BE2C (cell line): ENCODE measurements around the gene JPT1. TPM values are rescaled to one million over a fixed set of nuclear protein-coding genes. Genes with fewer than 3 reads are reported as not detected.
A peak's percentile ranks its signal among the peaks of the same experiment; 100 is the strongest.

Experiments
- DNase-seq: peaks from one replicate; pipeline ENCODE4 v3.0.0-alpha.2; 2020
- H3K27me3 ChIP-seq: fragments of 250-450 bp; sonication (Bioruptor Pico); 2 replicates; pipeline ENCODE4 v1.5.1; 2020; ENCODE audit warnings: mild to moderate bottlenecking
- H3K36me3 ChIP-seq: fragments of 250-450 bp; sonication (Bioruptor Pico); 2 replicates; pipeline ENCODE4 v1.5.1; 2020; ENCODE audit warnings: mild to moderate bottlenecking
- H3K4me1 ChIP-seq: fragments of 250-450 bp; sonication (Bioruptor Pico); 2 replicates; pipeline ENCODE4 v1.5.1; 2020
- H3K4me3 ChIP-seq: 2 replicates; pipeline ENCODE4 v1.5.1; 2011; ENCODE audit warnings: low read depth, low read length
- H3K9me3 ChIP-seq: fragments of 250-450 bp; sonication (Bioruptor Pico); 2 replicates; pipeline ENCODE4 v1.5.1; 2020
- polyA plus RNA-seq: library from polyadenylated mRNA; unstranded; fragments of >200 nt; gene quantifications from one replicate; pipeline ENCODE4 v1.2.1, GENCODE V29; 2012; ENCODE audit warnings: low read depth, missing spikeins; ENCODE audit not compliant: insufficient read length, insufficient read depth
- TF ChIP-seq, protein P1 (sequence below): IDR thresholded peaks from 2 replicates; pipeline ENCODE4 v1.5.1; 2012; ENCODE audit warnings: mild to moderate bottlenecking, low read depth, low read length

JPT1 gene, protein sequence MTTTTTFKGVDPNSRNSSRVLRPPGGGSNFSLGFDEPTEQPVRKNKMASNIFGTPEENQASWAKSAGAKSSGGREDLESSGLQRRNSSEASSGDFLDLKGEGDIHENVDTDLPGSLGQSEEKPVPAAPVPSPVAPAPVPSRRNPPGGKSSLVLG
- polyA plus RNA-seq = 474 TPM

DNA sequence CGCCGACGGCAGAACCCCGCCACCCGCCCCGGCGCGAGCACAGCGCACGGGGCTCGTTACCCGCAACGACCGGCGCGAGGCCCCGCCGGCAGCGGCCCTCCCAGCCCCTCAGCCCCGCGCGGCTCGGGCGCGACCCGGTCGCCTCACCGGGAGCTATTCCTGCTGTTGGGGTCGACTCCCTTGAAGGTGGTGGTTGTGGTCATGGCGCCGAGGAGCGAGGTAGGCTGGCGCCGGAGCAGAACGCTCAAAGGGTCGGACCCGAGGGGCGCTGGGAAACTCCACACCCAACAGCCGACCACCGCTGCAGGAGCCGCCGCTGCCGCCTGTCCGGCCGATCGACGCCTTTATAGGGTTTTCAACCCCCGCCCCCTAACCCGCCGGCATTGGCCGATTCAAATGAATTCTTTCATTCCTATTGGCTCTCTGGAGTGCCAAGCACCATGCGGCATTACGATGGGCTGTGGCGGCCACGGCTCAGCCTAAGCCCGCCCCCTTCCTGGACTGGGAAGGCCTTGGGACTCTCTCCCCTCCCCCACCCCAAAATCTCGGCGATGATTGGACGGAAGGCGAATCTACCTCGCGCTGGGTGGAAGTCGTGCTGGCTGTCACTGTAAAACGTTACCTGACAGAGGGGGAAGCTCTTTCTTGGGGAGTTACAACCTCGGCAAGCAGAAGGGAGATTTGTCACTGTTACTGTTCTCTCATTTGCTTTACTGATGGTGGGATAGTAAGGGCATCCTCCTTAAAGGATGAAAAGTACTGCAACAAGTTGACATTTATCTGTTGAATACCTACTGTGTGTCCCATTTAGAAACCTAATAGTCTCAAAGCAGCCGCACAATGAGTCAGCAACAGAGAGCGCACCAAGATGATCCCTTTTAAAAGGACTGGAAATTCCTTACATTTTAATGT, at the start of gene JPT1:
Gene JPT1 (minus strand): TSS at position 318 of the 912 bp plus-strand sequence. CDS start 115 bp downstream, at position 203.
- peak; percentile 99 for DNase-seq
- TF ChIP-seq, protein P1, sequence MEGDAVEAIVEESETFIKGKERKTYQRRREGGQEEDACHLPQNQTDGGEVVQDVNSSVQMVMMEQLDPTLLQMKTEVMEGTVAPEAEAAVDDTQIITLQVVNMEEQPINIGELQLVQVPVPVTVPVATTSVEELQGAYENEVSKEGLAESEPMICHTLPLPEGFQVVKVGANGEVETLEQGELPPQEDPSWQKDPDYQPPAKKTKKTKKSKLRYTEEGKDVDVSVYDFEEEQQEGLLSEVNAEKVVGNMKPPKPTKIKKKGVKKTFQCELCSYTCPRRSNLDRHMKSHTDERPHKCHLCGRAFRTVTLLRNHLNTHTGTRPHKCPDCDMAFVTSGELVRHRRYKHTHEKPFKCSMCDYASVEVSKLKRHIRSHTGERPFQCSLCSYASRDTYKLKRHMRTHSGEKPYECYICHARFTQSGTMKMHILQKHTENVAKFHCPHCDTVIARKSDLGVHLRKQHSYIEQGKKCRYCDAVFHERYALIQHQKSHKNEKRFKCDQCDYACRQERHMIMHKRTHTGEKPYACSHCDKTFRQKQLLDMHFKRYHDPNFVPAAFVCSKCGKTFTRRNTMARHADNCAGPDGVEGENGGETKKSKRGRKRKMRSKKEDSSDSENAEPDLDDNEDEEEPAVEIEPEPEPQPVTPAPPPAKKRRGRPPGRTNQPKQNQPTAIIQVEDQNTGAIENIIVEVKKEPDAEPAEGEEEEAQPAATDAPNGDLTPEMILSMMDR = no peak
- H3K4me1 ChIP-seq = peaks cover 5% of the 10 kb centered on the region; the same call in 1 of the 2 replicates

DNA sequence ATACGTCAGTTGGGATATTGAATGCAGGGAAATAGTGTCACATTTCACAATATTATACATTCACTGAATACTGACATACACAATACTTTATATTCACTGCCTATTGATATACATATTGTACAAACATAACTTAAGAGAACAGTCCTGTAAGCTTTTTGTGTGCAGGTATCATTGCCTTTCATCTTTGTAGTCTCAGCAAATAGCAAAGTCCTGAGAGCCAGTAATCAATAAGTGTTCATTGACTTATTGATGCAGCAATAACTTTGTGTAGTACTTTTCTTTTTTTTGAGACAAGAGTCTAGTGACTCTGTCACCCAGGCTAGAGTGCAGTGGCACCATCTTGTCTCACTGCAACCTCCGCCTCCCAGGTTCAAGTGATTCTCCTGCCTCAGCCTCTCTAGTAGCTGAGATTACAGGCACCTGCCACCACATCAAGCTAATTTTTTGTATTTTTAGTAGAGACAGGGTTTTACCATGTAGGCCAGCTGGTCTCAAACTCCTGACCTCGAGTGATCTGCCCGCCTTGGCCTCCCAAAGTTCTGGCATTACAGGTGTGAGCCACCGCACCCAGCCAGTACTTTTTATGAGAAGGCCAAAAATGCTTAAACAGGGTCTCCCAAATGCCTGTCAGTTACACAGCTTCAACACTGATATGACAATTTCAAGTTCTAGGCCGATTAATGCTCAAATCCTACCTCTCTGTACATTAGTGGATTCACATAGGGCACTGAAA, 45.7 kb upstream of the JPT1 start:
- no peak overlapping the region for H3K4me3 ChIP-seq
- no peak for DNase-seq
- TF ChIP-seq, protein P1 = no peak
- H3K9me3 ChIP-seq = no peaks in the 10 kb centered on the region
- H3K36me3 ChIP-seq = no peaks in the 10 kb centered on the region
- H3K27me3 ChIP-seq = no peaks in the 10 kb centered on the region
- no peaks in the 10 kb centered on the region for H3K4me1 ChIP-seq

More for the DNA sequence above, at the start of gene JPT1:
- H3K36me3 ChIP-seq = peaks cover 32% of the 10 kb centered on the region
- no peaks in the 10 kb centered on the region for H3K27me3 ChIP-seq
- H3K4me3 ChIP-seq = peak within 1 kb of the TSS; percentile 100
- no peaks in the 10 kb centered on the region for H3K9me3 ChIP-seq

DNA sequence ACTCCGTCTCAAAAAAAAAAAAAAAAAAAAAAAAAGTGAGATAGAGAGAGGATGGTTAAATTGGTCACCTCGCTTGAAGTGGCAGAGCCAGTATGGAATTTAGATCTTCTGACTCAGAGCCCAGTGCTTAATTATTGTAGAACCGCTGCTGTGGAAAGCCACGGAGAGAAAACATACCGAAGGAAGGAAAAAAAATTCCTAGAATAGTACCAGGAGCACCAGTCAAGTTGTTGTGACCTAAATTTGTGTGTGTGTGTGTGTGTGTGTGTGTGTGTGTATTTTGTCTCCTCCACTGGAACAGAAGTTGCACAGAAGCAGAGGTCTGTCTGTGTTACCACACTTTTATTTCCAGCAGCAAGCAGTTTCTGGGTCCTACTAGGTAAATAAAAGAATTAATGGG, 40.6 kb upstream of the JPT1 start:
- Histone ChIP-seq H3K4me1 (no peaks in the 10 kb centered on the region), H3K9me3 (no peaks in the 10 kb centered on the region; the same call in 1 of the 2 replicates), H3K4me3 (no peak overlapping the region), H3K36me3 (no peaks in the 10 kb centered on the region), H3K27me3 (no peaks in the 10 kb centered on the region)
- no peak for DNase-seq
- TF ChIP-seq, protein P1 = no peak

DNA sequence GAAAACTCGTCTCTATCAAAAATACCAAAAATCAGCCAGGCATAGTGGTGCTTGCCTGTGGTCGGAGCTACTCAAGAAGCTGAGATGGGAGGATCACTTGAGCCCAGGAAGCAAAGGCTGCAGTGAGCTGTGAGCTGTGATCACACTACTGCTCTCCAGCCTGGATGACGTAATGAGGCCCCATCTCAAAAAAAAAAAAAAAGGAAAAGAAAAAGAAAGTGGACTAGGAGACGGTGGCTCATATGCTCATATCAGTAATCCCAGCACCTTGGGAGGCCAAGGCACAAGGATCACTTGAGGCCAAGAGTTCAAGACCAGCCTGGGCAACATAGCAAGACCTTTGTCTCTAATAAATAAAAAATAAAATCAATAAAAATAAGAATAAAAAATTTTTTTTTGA, 37.3 kb upstream of the JPT1 start:
- H3K36me3 ChIP-seq = no peaks in the 10 kb centered on the region
- no peak for DNase-seq
- no peaks in the 10 kb centered on the region for H3K27me3 ChIP-seq
- H3K4me3 ChIP-seq = no peak overlapping the region
- TF ChIP-seq, protein P1 = no peak
- H3K9me3 ChIP-seq = no peaks in the 10 kb centered on the region; the same call in 1 of the 2 replicates
- H3K4me1 ChIP-seq = no peaks in the 10 kb centered on the region

DNA sequence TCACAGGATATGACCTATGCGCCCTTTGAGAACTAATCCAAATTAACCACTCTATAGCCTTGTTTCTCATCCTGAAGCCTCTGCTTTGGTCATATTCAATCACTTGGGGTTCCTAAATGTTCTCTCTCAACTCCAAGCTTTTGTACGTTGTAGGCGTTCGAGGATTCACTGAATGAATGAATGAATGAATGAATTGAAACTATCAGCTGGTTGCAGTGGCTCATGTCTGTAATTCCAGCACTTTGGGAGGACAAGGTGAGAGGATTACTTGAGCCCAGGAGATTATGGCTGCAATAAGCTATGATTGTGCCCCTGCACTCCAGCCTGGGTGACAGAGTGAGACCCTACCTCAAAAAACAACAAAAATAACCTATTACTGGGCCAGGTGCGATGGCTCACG, 34.3 kb upstream of the JPT1 start:
- no peaks in the 10 kb centered on the region for H3K4me1 ChIP-seq
- TF ChIP-seq, protein P1 = no peak
- H3K27me3 ChIP-seq = no peaks in the 10 kb centered on the region
- H3K9me3 ChIP-seq = no peaks in the 10 kb centered on the region; the same call in 1 of the 2 replicates
- DNase-seq = no peak
- H3K4me3 ChIP-seq = no peak overlapping the region
- no peaks in the 10 kb centered on the region for H3K36me3 ChIP-seq
